ENCODE measurements around the gene TNFAIP8L3.

TNFAIP8L3 gene

GRCh38 chr15:51121631-51122225, 27.0 kb upstream of the TNFAIP8L3 start:
- Histone ChIP-seq H3K4me1 (peaks cover 3 to 20% (median 9%) of the 10 kb centered on the region in 10 experiments), H3K27me3 (no peaks in the 10 kb centered on the region), H3K9ac (no peak overlapping the region), H3K27ac (peak overlapping the region in 1 of 11 experiments; percentile 35; a peak in 1 of 22 replicates), H3K36me3 (no peaks in the 10 kb centered on the region), H4K20me1 (no peaks in the 10 kb centered on the region), H3K4me2 (no peak overlapping the region; a peak in 1 of 22 replicates), H3K4me3 (no peak overlapping the region), H3K9me3 (replicated peaks in 1 of 11) (peaks cover 0 to 7% (median 4%) of the 10 kb centered on the region in 11 experiments; a peak in 9 of 22 replicates)
- no peak for TF ChIP-seq Cebpa-rat (IDR thresholded peaks at IDR 0.05)

DNA sequence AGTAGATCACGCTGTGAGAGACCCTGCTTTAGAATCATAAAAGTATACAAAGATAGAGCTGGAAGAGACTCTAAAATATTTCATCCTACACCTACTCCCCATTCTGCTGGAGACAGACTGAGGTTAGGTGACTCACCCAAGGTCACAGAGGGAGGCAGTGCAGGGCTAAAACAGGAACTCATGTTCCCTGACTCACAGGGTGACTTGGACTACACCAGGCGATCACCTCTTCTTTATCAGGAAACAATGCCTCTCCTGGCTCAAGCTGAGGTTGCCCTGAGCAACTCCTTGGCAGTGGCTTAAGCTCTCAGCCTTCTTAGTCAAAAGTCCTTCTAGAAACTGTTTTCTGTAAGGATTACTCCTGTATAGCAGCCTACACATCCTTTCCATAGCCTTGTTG, 26.4 kb upstream of the TNFAIP8L3 start:
- Histone ChIP-seq H3K4me2 (peak overlapping the region in 3 of 11 experiments; percentile 2 to 35 (median 31); a peak in 5 of 22 replicates), H3K9me3 (replicated peaks in 1 of 11) (peaks cover 0 to 7% (median 4%) of the 10 kb centered on the region in 11 experiments; a peak in 9 of 22 replicates), H3K4me3 (no peak overlapping the region), H3K27me3 (no peaks in the 10 kb centered on the region), H3K36me3 (no peaks in the 10 kb centered on the region), H3K27ac (peak overlapping the region in 1 of 11 experiments; percentile 35; a peak in 1 of 22 replicates), H4K20me1 (no peaks in the 10 kb centered on the region), H3K4me1 (peaks cover 0 to 14% (median 3%) of the 10 kb centered on the region in 10 experiments; a peak in 13 of 20 replicates), H3K9ac (no peak overlapping the region)
- no peak for TF ChIP-seq Cebpa-rat (IDR thresholded peaks at IDR 0.05)

DNA sequence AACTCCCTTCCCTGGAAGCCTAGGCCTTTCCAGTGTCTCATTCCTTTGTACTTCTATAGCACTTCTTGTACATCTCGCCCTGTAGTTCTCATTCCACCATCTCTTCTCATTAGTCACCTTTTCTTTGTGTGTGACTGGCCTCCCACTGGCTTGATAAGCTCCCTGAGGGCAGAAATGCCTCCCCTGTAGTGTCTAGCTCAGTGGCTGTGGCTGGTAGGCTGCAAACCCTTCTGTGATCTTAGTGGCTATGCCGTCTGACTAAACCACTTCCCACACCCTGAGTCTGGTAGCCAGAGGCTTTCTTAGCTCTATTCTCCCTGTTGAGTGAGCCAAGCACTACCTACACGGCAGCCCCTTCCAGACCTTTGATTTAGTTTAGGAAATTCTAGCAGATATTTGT, 24.4 kb upstream of the TNFAIP8L3 start:
- no peak overlapping the region for H3K4me2 ChIP-seq
- no peak overlapping the region for H3K4me3 ChIP-seq
- no peaks in the 10 kb centered on the region for H3K36me3 ChIP-seq
- no peak overlapping the region for H3K27ac ChIP-seq
- no peak overlapping the region for H3K9ac ChIP-seq
- H4K20me1 ChIP-seq, result no peaks in the 10 kb centered on the region
- peaks cover 0 to 7% (median 4%) of the 10 kb centered on the region in 11 experiments; a peak in 9 of 22 replicates for H3K9me3 ChIP-seq (replicated peaks in 1 of 11)
- no peak for TF ChIP-seq Cebpa-rat (IDR thresholded peaks at IDR 0.05)
- no peaks in the 10 kb centered on the region for H3K27me3 ChIP-seq
- peaks cover 0 to 11% (median 0%) of the 10 kb centered on the region in 10 experiments; a peak in 5 of 20 replicates for H3K4me1 ChIP-seq

DNA sequence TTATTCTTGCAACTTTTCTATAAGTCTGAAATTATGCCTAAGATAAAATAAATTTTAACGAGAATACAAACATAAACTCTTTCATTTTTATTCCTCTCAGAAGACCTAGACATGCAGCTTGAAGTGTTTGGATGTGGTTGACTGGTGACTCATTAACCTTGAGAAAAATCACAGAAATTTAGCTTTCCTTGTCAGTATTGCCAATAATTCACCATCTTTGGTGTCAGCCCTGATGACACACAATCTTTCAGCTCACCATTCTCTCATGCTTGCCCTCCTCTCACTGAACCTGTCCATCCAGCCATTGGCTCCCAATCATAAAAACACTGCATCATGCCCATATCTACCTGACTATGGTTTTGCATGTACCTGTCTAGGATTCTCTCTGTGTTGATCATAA, 22.6 kb upstream of the TNFAIP8L3 start:
- no peaks in the 10 kb centered on the region for H4K20me1 ChIP-seq
- TF ChIP-seq Cebpa-rat (IDR thresholded peaks at IDR 0.05), result no peak

GRCh38 chr15:51114437-51115119, 19.9 kb upstream of the TNFAIP8L3 start:
- H3K27me3 ChIP-seq, result no peaks in the 10 kb centered on the region
- H3K4me1 ChIP-seq, result peaks cover 0 to 14% (median 0%) of the 10 kb centered on the region in 10 experiments; a peak in 4 of 20 replicates
- H3K4me2 ChIP-seq, result no peak overlapping the region
- H4K20me1 ChIP-seq, result no peaks in the 10 kb centered on the region
- no peak overlapping the region for H3K4me3 ChIP-seq
- H3K9me3 ChIP-seq (replicated peaks in 1 of 11), result no peaks in the 10 kb centered on the region
- no peak for TF ChIP-seq Cebpa-rat (IDR thresholded peaks at IDR 0.05)
- H3K27ac ChIP-seq, result no peak overlapping the region
- no peak overlapping the region for H3K9ac ChIP-seq
- H3K36me3 ChIP-seq, result no peaks in the 10 kb centered on the region

More for the DNA sequence above, 22.6 kb upstream of the TNFAIP8L3 start:
- no peaks in the 10 kb centered on the region for H3K36me3 ChIP-seq
- no peak overlapping the region for H3K27ac ChIP-seq
- H3K4me1 ChIP-seq, result peaks cover 0 to 13% (median 0%) of the 10 kb centered on the region in 10 experiments; a peak in 6 of 20 replicates
- no peak overlapping the region for H3K9ac ChIP-seq
- H3K27me3 ChIP-seq, result no peaks in the 10 kb centered on the region
- H3K4me2 ChIP-seq, result no peak overlapping the region
- H3K4me3 ChIP-seq, result no peak overlapping the region
- H3K9me3 ChIP-seq (replicated peaks in 1 of 11), result no peaks in the 10 kb centered on the region

- Histone ChIP-seq H3K27ac (no peak overlapping the region), H4K20me1 (no peaks in the 10 kb centered on the region)
- no peak for TF ChIP-seq Cebpa-rat (IDR thresholded peaks at IDR 0.05)
Measured at GRCh38 chr15:51112078-51112477, 17.4 kb upstream of the TNFAIP8L3 start.

DNA sequence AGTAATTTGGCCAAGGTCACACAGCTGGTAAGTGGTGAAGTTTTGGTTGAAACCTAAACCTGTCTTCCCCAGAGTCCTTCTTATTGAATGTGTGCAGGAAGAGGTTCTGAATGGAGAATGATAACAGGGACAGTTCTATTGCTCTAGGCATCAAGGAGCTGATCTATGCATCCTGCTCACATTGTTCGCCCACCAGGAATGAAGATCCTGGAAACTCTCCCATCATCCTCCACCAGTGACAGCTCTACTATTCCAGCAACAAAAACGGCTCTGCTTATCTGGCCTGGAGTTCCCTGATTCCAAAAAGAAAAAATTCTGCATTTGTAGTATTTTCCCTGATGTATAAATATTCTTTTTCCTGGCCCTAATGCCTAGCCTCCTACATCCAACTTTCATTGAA, 16.4 kb upstream of the TNFAIP8L3 start:
- H3K9me3 ChIP-seq (replicated peaks in 1 of 11), result no peaks in the 10 kb centered on the region
- no peak for TF ChIP-seq Cebpa-rat (IDR thresholded peaks at IDR 0.05)

More at GRCh38 chr15:51112078-51112477, 17.4 kb upstream of the TNFAIP8L3 start:
- H3K27me3 ChIP-seq, result no peaks in the 10 kb centered on the region
- H3K9ac ChIP-seq, result no peak overlapping the region
- no peaks in the 10 kb centered on the region for H3K9me3 ChIP-seq (replicated peaks in 1 of 11)
- no peaks in the 10 kb centered on the region for H3K36me3 ChIP-seq
- no peak overlapping the region for H3K4me3 ChIP-seq
- peaks cover 0 to 14% (median 0%) of the 10 kb centered on the region in 10 experiments; a peak in 4 of 20 replicates for H3K4me1 ChIP-seq
- H3K4me2 ChIP-seq, result 0 out of 22 replicates have a peak overlapping the region, but pooled peaks of 2 of the 11 experiments have one; percentile 14 to 18

GRCh38 chr15:51110171-51110570, 15.5 kb upstream of the TNFAIP8L3 start:
- H3K27ac ChIP-seq, result no peak overlapping the region
- no peaks in the 10 kb centered on the region for H4K20me1 ChIP-seq
- H3K27me3 ChIP-seq, result no peaks in the 10 kb centered on the region
- no peaks in the 10 kb centered on the region for H3K36me3 ChIP-seq
- H3K9me3 ChIP-seq (replicated peaks in 1 of 11), result no peaks in the 10 kb centered on the region
- TF ChIP-seq Cebpa-rat (IDR thresholded peaks at IDR 0.05), result no peak
- H3K4me3 ChIP-seq, result no peak overlapping the region
- H3K4me1 ChIP-seq, result peaks cover 0 to 14% (median 0%) of the 10 kb centered on the region in 10 experiments; a peak in 4 of 20 replicates
- no peak overlapping the region for H3K4me2 ChIP-seq
- H3K9ac ChIP-seq, result no peak overlapping the region

More for the DNA sequence above, 16.4 kb upstream of the TNFAIP8L3 start:
- no peaks in the 10 kb centered on the region for H3K36me3 ChIP-seq
- 0 out of 22 replicates have a peak overlapping the region, but pooled peaks of 1 of the 11 experiments have one; percentile 4 for H3K4me2 ChIP-seq
- no peak overlapping the region for H3K27ac ChIP-seq
- no peaks in the 10 kb centered on the region for H3K27me3 ChIP-seq
- H3K4me3 ChIP-seq, result no peak overlapping the region
- peaks cover 0 to 14% (median 0%) of the 10 kb centered on the region in 10 experiments; a peak in 3 of 20 replicates for H3K4me1 ChIP-seq
- no peaks in the 10 kb centered on the region for H4K20me1 ChIP-seq
- H3K9ac ChIP-seq, result no peak overlapping the region

DNA sequence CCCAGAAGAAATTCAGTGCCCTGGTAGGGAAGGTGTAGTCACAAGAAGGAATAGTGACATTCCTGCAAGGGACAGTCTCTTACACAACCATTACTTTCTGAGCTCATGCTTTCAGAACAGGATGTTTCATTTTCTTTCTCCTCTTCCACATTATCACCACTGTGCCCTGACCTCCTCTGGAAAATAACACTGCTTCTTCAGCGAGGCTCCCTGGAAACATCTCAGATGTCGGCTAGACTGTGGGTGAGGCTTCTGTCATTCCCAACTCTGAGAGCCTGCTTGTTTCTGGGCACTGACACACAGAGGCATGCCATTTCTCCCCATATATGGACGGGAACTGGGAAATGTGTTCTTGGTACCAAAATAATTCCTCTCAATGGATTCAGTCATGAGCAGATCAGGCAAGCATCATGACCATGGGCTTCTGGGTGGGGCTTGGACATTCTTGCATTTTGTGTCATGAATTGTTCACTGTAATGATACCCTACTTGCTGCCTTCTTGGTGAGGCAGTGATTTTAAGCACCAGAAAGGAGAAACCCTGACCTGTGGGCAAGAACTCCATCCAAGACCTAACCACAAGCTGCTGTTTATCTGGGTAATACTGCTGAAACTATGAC, 14.3 kb upstream of the TNFAIP8L3 start:
- H3K4me2 ChIP-seq, result no peak overlapping the region
- peaks cover 6 to 23% (median 9%) of the 10 kb centered on the region in 10 experiments; a peak in 17 of 20 replicates for H3K4me1 ChIP-seq
- no peak overlapping the region for H3K4me3 ChIP-seq
- no peak overlapping the region for H3K27ac ChIP-seq
- H3K27me3 ChIP-seq, result no peaks in the 10 kb centered on the region
- H3K36me3 ChIP-seq, result no peaks in the 10 kb centered on the region
- no peaks in the 10 kb centered on the region for H3K9me3 ChIP-seq (replicated peaks in 1 of 11)
- TF ChIP-seq Cebpa-rat (IDR thresholded peaks at IDR 0.05), result no peak
- no peak overlapping the region for H3K9ac ChIP-seq
- H4K20me1 ChIP-seq, result no peaks in the 10 kb centered on the region

Data from BLaER1 treated with 17β-estradiol and CSF1 and Interleukin-3, amounts not matched to agents 10 nM and 100 nM (cell line).